Neural progenitor cell (in vitro differentiated cells): ENCODE measurements around the gene KIAA0753.

ENCODE experiments used
- CTCF ChIP-seq: fragments of 200-600 bp; sonication (generic); IDR thresholded peaks from 2 replicates; pipeline ENCODE4 v1.5.1; 2017; ENCODE audit warnings: antibody characterized with exemption, mild to moderate bottlenecking
- EZH2phosphoT487 ChIP-seq: fragments of 200-600 bp; sonication (generic); IDR thresholded peaks from 2 replicates; pipeline ENCODE4 v1.6.1; 2017; ENCODE audit warnings: antibody characterized with exemption

DNA sequence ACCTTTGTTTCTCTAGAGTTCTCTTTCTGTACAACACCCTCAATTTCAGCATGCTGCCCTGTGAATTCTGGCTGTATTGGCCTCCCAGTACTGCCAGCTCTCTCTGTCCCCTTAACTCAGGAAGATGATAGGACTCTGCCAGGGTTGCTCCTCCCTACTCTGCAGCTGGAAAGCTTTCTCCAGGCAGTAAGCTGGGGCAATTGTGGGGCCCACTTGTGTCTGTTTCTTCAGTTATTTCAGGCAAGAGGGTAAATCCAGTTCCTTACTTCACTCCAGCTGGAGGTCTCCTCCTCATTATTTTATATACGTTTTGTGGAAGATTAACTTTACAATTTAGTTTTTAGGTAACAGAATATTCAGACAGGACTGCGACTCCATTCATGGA, 20.9 kb upstream of the KIAA0753 start:
- TF ChIP-seq CTCF = no peak
- no peak for TF ChIP-seq EZH2phosphoT487
